SU-DHL-6 (cell line): ENCODE data around the gene HSDL2.

Source experiments
- EZH2phosphoT487 ChIP-seq: fragments of 200-600 bp; sonication (generic), shearing (Covaris generic); conservative IDR thresholded peaks from 2 replicates; pipeline ENCODE4 v1.6.1; 2018; ENCODE audit warnings: mild to moderate bottlenecking, antibody characterized with exemption, low read length, moderate library complexity, mixed read lengths
- TF ChIP-seq, protein P1 (sequence below): fragments of 200-600 bp; sonication (generic); IDR thresholded peaks from one replicate; pipeline ENCODE4 v1.5.1; 2017; ENCODE audit warnings: antibody characterized with exemption, mild to moderate bottlenecking, low read length, moderate library complexity; ENCODE audit not compliant: insufficient read depth, poor library complexity, severe bottlenecking

DNA sequence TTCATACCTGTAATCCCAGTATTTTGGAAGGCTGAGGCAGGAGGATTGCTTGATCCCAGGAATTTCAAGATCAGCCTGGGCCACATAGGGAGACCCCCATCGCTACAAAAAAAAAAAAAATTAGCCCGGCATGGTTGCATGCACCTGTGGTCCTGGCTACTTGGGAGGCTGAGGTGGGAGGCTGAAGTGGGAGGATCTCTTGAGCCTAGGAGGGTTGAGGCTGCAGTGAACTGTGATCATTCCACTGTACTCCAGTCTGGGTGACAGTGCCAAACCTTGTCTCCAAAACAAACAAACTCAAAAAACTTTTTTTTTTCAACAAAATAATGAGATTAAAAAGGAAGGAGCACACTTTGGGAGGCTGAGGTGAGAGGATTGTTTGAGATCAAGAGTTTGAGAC, 120.9 kb downstream of the HSDL2 start:
- TF ChIP-seq, protein P1, sequence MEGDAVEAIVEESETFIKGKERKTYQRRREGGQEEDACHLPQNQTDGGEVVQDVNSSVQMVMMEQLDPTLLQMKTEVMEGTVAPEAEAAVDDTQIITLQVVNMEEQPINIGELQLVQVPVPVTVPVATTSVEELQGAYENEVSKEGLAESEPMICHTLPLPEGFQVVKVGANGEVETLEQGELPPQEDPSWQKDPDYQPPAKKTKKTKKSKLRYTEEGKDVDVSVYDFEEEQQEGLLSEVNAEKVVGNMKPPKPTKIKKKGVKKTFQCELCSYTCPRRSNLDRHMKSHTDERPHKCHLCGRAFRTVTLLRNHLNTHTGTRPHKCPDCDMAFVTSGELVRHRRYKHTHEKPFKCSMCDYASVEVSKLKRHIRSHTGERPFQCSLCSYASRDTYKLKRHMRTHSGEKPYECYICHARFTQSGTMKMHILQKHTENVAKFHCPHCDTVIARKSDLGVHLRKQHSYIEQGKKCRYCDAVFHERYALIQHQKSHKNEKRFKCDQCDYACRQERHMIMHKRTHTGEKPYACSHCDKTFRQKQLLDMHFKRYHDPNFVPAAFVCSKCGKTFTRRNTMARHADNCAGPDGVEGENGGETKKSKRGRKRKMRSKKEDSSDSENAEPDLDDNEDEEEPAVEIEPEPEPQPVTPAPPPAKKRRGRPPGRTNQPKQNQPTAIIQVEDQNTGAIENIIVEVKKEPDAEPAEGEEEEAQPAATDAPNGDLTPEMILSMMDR: no peak
- TF ChIP-seq EZH2phosphoT487: no peak
